SU-DHL-6 (cell line): Measurements from ENCODE around the gene GJA9.

Experiments used
- EZH2phosphoT487 ChIP-seq: fragments of 200-600 bp; sonication (generic), shearing (Covaris generic); conservative IDR thresholded peaks from 2 replicates; pipeline ENCODE4 v1.6.1; 2018; ENCODE audit warnings: mild to moderate bottlenecking, antibody characterized with exemption, low read length, moderate library complexity, mixed read lengths
- TF ChIP-seq, protein P1 (sequence below): fragments of 200-600 bp; sonication (generic); IDR thresholded peaks from one replicate; pipeline ENCODE4 v1.5.1; 2017; ENCODE audit warnings: antibody characterized with exemption, mild to moderate bottlenecking, low read length, moderate library complexity; ENCODE audit not compliant: insufficient read depth, poor library complexity, severe bottlenecking

DNA sequence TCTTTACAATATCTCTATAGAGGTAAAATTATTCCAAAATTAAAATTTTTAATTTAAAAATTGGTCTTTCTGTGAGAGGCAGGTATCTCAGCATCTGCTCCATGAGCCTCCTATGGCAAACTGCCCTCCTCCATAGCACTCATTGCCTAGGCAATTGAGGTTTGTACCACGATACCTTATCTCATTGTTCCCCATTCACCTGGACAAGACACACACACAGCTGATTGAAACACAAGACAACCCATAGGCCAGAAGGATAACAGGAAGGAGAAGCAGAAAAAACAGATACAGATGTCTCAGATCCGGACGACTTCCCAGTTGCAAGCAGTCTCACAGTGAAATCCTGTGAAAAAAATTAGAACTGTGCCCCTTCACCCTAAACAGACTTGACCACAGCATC lies 36.0 kb upstream of the GJA9 start:
- TF ChIP-seq, protein P1, sequence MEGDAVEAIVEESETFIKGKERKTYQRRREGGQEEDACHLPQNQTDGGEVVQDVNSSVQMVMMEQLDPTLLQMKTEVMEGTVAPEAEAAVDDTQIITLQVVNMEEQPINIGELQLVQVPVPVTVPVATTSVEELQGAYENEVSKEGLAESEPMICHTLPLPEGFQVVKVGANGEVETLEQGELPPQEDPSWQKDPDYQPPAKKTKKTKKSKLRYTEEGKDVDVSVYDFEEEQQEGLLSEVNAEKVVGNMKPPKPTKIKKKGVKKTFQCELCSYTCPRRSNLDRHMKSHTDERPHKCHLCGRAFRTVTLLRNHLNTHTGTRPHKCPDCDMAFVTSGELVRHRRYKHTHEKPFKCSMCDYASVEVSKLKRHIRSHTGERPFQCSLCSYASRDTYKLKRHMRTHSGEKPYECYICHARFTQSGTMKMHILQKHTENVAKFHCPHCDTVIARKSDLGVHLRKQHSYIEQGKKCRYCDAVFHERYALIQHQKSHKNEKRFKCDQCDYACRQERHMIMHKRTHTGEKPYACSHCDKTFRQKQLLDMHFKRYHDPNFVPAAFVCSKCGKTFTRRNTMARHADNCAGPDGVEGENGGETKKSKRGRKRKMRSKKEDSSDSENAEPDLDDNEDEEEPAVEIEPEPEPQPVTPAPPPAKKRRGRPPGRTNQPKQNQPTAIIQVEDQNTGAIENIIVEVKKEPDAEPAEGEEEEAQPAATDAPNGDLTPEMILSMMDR = no peak
- TF ChIP-seq EZH2phosphoT487 = no peak
